Measurements from ENCODE around the gene ZFYVE1. TPM values are rescaled to one million over a fixed set of nuclear protein-coding genes. Genes with fewer than 3 reads are reported as not detected.
A peak's percentile ranks its signal among the peaks of the same experiment; 100 is the strongest.

The ZFYVE1 gene
- polyA plus RNA-seq, 1 experiment = 31.6 TPM

DNA sequence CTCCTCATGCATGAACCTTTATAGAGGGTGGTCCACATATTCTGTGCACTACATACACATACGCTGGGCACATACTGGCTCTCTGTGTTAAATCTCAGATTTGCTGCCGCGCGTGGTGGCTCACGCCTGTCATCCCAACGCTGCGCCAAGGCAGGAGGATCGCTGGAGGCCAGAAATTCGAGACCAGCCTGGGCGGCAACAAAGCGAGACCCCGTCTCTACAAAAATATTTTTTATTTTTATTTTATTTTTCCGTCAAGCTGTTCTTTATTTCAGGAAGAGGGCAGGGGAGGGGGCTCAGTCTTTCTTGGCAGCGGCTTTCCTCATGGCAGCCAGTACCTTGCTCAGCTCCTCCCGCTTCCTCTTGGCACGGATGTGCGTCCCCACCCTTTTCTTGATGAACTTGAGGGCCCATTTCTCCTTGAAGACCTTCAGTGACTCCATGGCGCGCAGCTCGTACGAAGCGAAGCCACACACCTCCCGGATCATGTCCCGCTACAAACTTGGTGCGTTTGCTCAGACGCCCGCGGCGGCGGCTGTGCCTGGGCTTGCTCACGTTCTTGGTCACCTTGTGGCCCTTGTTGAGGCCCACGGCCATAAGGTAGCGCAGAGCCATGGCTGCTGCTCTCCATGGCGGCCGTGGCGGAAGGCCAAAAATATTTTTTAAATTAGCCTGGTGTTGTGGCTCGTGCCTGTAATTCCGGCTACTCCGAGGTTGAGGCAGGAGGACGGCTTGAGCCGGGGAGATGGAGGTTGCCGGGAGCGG, 97.4 kb downstream of the ZFYVE1 start:
- TF ChIP-seq, protein P1, sequence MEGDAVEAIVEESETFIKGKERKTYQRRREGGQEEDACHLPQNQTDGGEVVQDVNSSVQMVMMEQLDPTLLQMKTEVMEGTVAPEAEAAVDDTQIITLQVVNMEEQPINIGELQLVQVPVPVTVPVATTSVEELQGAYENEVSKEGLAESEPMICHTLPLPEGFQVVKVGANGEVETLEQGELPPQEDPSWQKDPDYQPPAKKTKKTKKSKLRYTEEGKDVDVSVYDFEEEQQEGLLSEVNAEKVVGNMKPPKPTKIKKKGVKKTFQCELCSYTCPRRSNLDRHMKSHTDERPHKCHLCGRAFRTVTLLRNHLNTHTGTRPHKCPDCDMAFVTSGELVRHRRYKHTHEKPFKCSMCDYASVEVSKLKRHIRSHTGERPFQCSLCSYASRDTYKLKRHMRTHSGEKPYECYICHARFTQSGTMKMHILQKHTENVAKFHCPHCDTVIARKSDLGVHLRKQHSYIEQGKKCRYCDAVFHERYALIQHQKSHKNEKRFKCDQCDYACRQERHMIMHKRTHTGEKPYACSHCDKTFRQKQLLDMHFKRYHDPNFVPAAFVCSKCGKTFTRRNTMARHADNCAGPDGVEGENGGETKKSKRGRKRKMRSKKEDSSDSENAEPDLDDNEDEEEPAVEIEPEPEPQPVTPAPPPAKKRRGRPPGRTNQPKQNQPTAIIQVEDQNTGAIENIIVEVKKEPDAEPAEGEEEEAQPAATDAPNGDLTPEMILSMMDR (IDR thresholded peaks at IDR 0.05; ENCODE audit: insufficient read depth, low read depth, low read length) = no peak
- no peak overlapping the region for H3K4me3 ChIP-seq (ENCODE audit: low read depth, low read length)
- CTCF ChIA-PET = interaction anchor here (0.6 to 0.8 kb wide), 2 partner anchors 19 to 416 kb away, joined by 3 read pairs; no protein-coding TSS in a partner anchor
- POLR2A ChIA-PET = no interaction called here
- H3K36me3 ChIP-seq (ENCODE audit: control insufficient read depth, insufficient read depth, low read length) = no peaks in the 10 kb centered on the region
- no peaks in the 10 kb centered on the region for H3K27me3 ChIP-seq (ENCODE audit: control insufficient read depth, insufficient read depth, low read length)
- no peak for DNase-seq (ENCODE audit: low read depth)

GRCh38 chr14:72928872-72929271, 98.0 kb downstream of the ZFYVE1 start:
- no peaks in the 10 kb centered on the region for H3K36me3 ChIP-seq (ENCODE audit: control insufficient read depth, insufficient read depth, low read length)
- H3K4me3 ChIP-seq (ENCODE audit: low read depth, low read length) = no peak overlapping the region
- H3K27me3 ChIP-seq (ENCODE audit: control insufficient read depth, insufficient read depth, low read length) = no peaks in the 10 kb centered on the region
- DNase-seq (ENCODE audit: low read depth) = no peak
- CTCF ChIA-PET = interaction anchor here (0.6 to 0.8 kb wide), 2 partner anchors 19 to 416 kb away, joined by 3 read pairs; no protein-coding TSS in a partner anchor
- POLR2A ChIA-PET = no interaction called here
- TF ChIP-seq, protein P1 (IDR thresholded peaks at IDR 0.05; ENCODE audit: insufficient read depth, low read depth, low read length) = no peak

DNA sequence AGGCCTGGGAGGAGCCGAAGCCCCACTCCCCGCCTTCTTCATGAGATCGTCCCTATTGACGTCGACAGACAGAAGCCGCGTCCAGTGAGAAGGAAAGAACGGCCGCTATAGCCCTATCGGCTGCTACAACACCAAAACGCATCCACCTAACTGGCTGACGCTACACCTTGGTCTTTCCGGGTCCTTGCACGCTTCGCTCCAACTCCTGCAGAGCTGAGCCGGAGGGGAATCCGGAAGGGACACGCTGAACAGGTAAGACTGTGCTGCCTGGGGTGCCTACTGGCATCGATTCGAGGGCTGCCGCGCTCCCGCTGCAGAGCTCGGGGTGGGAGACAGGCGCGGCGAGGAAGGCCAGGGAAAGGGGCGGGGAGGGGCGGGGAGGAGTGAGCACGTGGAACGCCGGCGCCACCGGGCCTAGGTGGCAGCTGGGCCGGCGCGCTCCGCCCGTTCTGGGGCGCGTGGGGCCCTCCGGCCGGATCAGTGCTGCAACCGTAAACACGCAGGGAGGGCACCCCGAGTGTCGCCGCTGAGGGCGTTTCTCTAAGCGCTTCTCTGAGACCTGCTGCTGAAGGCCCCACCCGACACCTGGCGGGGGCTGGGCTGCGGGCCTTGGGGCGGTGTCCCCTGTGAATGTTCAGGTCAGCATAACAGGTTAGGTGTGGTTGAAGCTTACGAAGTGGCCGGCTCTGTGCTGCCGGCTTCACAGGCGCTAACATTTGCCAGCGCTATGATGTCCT, 100.4 kb downstream of the ZFYVE1 start, which contains the start of gene DCAF4:
Gene DCAF4, plus strand, starts transcription at position 173 of the 737 bp plus-strand sequence. CDS start 11,515 bp downstream, outside the sequence.
- no peaks in the 10 kb centered on the region for H3K36me3 ChIP-seq (ENCODE audit: control insufficient read depth, insufficient read depth, low read length)
- peak within 1 kb of the TSS; percentile 99 for H3K4me3 ChIP-seq (ENCODE audit: low read depth, low read length)
- ChIA-PET CTCF (interaction anchor here (0.8 to 4.0 kb wide), 3 partner anchors 17 to 412 kb away, joined by 3 to 21 read pairs (median 3); no protein-coding TSS in a partner anchor), POLR2A (no interaction called here)
- TF ChIP-seq, protein P1 (IDR thresholded peaks at IDR 0.05; ENCODE audit: insufficient read depth, low read depth, low read length) = no peak
- no peaks in the 10 kb centered on the region for H3K27me3 ChIP-seq (ENCODE audit: control insufficient read depth, insufficient read depth, low read length)
- DNase-seq (ENCODE audit: low read depth) = peak; percentile 94

DNA sequence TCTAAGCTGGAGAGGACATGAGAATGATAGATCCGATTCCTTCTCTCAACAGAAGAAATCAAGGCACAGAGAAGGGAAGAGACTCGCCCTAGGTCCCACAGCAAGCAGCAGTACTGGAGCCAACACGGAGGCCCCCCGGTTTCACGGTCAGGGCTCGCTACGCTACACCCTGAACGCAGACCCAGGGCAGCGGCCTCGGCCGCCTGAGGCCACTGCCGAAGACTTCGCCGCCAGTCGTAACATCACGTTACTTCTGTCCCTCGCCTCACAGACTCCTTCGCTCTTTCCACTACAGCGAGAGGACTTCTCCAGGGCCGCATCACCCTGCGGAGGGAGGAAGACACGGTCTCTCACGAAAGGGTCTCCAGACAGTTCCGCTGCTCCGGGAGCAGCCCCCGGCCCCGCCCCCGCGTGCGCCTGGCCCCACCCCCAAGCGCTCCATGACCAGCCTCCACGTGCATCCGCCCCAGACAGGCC, 101.1 kb downstream of the ZFYVE1 start:
- Histone ChIP-seq H3K36me3 (ENCODE audit: control insufficient read depth, insufficient read depth, low read length) (no peaks in the 10 kb centered on the region), H3K4me3 (ENCODE audit: low read depth, low read length) (peak overlapping the region; percentile 99), H3K27me3 (ENCODE audit: control insufficient read depth, insufficient read depth, low read length) (no peaks in the 10 kb centered on the region)
- TF ChIP-seq, protein P1 (IDR thresholded peaks at IDR 0.05; ENCODE audit: insufficient read depth, low read depth, low read length) = no peak
- DNase-seq (ENCODE audit: low read depth) = no peak
- ChIA-PET CTCF (interaction anchor here (0.8 to 4.0 kb wide), 3 partner anchors 22 to 411 kb away, joined by 3 to 21 read pairs (median 3); partner anchors contain the start of gene DPF3), POLR2A (no interaction called here)
